ENCODE data around the gene GRM2.

GRM2 gene

GRCh38 chr3:51722362-51722761 lies 15.5 kb downstream of the GRM2 start:
- no peak for DNase-seq (ENCODE audit: low read depth)
- TF ChIP-seq CTCF (conservative IDR thresholded peaks at IDR 0.05; ENCODE audit: low read length): no peak
- H3K4me3 ChIP-seq (ENCODE audit: low read length): no peak overlapping the region

GRCh38 chr3:51727500-51727899 lies 20.6 kb downstream of the GRM2 start:
- TF ChIP-seq CTCF (conservative IDR thresholded peaks at IDR 0.05; ENCODE audit: low read length): no peak
- no peak for DNase-seq (ENCODE audit: low read depth)
- no peak overlapping the region for H3K4me3 ChIP-seq (ENCODE audit: low read length)

- DNase-seq (ENCODE audit: low read depth): no peak
- no peak for TF ChIP-seq CTCF (conservative IDR thresholded peaks at IDR 0.05; ENCODE audit: low read length)
- no peak overlapping the region for H3K4me3 ChIP-seq (ENCODE audit: low read length)
Observed at GRCh38 chr3:51729042-51729633, 22.3 kb downstream of the GRM2 start.

- TF ChIP-seq CTCF (conservative IDR thresholded peaks at IDR 0.05; ENCODE audit: low read length): no peak
- H3K4me3 ChIP-seq (ENCODE audit: low read length): no peak overlapping the region
- no peak for DNase-seq (ENCODE audit: low read depth)
Observed at GRCh38 chr3:51733859-51734571, 27.1 kb downstream of the GRM2 start.

- TF ChIP-seq CTCF (conservative IDR thresholded peaks at IDR 0.05; ENCODE audit: low read length): no peak
- no peak overlapping the region for H3K4me3 ChIP-seq (ENCODE audit: low read length)
- DNase-seq (ENCODE audit: low read depth): no peak
Observed at GRCh38 chr3:51734572-51734907, 27.7 kb downstream of the GRM2 start.

GRCh38 chr3:51735039-51735438 lies 28.2 kb downstream of the GRM2 start:
- H3K4me3 ChIP-seq (ENCODE audit: low read length): no peak overlapping the region
- TF ChIP-seq CTCF (conservative IDR thresholded peaks at IDR 0.05; ENCODE audit: low read length): no peak
- no peak for DNase-seq (ENCODE audit: low read depth)

- DNase-seq (ENCODE audit: low read depth): no peak
- H3K4me3 ChIP-seq (ENCODE audit: low read length): no peak overlapping the region
- TF ChIP-seq CTCF (conservative IDR thresholded peaks at IDR 0.05; ENCODE audit: low read length): no peak
Observed at GRCh38 chr3:51735950-51736349, 29.1 kb downstream of the GRM2 start.
